Stimulated activated CD8-positive, alpha-beta memory T cell treated with anti-CD3 and anti-CD28 coated beads, Interleukin-2, amount 100 ng/mL, for 1 hour (primary cell): ENCODE measurements around the gene RAP1B.
"Not testable (repeated sequence)": the region's sequence is repeated elsewhere in the genome, so short reads cannot be mapped to it uniquely, and the experiment has no call there.

ENCODE experiments used
- DNase-seq, 2 donors: peaks; one replicate each; pipeline ENCODE4 v3.0.0-alpha.2; 2020; ENCODE audit warnings: low read depth in 2 of 2

RAP1B gene

DNA sequence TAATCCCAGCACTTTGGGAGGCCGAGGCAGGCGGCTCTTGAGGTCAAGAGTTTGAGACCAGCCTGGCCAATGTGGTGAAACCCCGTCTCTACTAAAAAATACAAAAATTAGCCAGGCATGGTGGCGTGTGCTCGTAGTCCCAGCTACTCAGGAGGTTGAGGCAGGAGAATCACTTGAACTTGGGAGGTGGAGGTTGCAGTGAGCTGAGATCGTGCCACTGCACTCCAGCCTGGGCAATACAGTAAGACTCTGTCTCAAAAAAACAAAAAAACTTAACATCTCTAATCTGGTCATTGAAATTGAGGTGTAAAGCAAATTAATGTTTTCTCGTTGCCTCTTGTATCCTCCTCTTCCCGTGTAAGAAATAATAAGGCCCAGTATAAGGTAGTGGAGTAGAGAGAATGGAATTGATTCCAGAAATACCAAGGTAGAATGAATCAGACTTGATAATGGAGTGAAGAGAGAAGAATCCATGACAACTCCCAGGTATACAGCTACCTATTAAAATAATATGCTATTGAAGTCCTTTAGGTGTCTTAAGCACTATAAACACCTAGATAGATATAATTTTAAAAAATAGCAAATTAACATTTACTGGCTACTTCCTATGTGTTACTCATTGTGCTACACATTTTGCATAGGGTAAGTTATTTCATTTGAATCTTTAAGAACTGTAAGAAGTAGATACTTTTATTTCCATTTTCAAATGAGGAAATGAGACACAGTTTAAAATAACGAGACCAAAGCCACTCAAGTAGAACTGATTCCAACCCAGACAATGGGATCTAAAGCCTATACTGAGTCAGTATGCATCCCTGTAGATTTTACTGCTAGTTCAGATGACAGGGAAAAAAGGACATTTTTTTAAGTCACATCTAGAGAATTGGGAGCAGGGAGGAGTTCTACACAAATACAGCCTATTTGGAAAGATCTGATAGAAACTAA lies 23.2 kb downstream of the RAP1B start:
- DNase-seq, result no peak

DNA sequence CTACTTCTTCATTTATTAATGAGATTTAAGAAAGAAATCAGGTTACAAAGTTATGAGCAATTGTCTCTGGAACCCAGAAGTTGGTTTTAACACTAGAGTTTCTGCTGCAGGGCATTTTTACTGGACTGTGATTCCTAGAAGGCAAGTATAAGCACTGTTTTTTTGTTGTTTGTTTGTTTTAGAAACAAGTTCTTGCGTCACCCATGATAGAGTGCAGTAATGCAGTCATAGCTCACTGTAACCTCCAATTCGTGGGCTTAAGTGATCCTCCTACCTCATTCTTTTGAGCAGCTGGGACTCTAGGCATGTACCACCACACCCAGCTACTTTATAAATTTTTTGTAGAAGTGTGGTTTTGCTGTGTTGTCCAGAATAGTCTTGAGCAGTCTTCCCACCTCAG lies 25.6 kb downstream of the RAP1B start:
- DNase-seq, result no peak

DNA sequence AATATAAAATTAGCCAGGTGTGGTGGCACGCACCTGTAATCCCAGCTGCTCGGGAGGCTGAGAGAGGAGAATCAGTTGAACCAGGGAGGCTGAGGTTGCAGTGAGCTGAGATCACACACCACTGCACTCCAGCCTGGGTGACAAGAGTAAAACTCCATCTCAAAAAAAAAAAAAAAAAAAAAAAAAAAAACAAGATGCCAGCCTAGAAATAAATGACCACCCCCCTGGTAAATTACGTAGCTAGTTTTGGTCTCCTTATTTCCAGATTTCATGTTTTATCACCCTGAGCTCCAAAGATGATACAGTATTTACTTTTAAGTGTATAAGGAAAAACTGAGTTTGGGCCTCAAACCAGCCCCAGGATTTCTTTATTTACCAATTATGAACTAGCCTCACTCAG lies 26.7 kb downstream of the RAP1B start:
- not testable (repeated sequence) for DNase-seq

DNA sequence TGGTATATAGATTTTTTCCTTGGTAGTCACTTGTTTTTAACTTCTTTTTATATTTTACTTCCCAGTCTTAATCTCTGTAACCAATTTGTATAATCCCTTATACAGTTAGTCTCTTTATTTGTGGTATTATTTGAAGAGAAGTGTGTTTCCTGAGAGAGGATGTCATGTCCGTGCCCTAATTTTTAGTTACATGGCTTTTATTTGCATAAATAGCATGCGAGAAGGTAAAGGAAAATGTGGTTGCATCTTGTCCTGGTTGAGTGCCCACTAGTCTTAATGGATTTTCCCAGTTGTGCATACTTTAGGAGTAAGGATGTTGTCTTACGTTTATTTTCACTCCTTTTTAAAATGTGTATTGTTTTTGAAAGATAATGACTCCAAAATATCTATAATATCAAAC lies 27.5 kb downstream of the RAP1B start:
- no peak for DNase-seq

DNA sequence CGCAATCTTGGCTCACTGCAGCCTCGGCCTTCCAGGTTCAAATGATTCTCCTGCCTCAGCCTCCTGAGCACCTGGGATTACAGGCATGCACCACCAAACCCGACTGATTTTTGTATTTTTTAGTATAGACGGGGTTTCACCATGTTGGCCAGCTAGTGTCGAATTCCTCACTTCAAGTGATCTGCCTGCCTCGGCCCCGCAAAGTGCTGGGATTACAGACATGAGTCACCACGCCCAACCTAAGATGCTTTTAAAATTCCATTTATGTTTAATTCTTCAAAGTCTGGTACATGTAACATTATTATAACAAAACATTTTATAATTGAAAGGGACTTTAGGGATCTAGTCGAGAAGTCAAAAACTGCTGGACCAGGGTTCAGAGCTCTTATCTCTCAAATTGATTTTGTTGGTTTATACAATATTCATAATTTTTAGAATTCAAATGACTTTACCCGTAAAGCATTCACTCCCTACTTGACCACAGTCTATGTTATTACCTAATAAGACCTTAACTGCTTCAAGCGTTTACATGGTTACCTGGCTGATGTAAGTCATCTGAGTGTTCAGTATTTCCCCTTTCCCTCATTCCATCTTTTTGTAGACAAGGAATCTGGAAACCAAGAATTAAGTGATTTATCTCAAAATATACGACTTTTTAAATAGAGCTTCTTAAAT lies 28.2 kb downstream of the RAP1B start:
- DNase-seq, result no peak

DNA sequence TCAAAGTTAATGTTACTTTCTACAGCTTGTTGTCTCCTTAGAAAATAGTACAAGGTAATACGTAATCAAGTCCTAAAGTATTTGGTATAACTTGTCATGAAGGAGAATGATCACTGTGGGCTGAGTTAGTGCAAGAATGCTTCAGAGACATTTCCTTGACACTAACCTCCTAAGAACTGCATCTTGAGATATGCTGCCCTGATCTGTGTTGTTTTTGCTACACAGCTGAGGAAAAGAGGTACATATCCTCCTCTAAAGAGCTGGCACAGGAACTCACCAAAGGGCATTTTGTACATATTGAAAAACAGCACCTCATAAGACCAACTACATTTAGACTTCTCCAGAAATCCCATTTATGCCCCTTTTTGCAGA lies 28.7 kb downstream of the RAP1B start:
- DNase-seq, result no peak

DNA sequence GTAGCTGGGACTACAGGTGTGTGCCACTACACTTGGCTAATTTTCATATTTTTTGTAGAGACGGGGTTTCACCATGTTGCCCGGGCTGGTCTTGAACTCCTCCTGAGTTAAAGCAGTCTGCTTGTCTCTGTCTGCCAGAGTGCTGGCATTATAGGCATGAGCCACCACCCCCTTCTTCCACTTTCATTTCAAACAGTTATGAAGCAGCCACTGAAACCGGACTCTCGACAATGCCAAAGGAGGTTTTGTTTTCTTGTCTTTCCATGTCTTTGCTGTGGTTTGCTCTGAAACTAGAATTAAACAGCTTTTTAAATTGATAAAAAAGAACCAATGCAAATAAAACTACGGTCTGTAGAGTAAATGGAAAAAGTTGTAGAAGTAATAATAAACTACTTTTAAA lies 30.4 kb downstream of the RAP1B start:
- no peak for DNase-seq

DNA sequence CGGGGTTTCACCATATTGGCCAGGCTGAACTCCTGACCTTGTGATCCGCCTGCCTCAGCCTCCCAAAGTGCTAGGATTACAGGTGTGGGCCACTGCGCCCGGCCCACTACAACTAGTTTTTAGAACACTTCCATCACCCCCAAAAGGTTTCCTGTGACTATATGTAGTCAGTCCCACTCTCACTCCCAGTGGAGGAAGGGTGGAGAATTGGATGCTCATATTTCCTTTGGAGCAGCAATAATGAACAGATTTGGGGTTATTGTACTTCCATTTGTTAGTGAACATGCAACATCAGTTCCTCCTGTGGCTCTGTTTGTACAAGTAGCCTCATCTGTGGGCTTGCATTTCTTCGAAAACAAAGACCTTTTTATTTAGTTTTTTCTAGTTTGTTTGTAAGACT lies 35.8 kb downstream of the RAP1B start:
- DNase-seq, result no peak

DNA sequence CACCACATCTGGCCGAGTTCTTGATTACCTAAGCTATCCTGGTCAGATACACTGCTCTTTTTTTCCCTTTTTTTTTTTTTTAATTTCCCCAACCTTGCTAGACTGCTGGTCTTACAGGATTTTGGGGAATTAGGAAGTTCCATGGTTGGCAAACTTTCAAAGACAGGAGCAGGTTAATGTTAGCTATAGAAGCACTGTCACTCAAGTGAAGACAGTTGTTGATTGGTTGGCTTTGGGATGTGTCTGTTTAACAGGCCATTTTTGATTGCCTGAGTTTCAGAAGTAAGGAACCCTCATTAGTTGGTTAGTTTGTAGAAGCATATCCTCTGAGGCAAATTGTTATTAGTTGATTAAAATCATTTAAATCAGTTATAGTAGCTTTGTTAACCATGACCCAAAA lies 36.8 kb downstream of the RAP1B start:
- no peak for DNase-seq

DNA sequence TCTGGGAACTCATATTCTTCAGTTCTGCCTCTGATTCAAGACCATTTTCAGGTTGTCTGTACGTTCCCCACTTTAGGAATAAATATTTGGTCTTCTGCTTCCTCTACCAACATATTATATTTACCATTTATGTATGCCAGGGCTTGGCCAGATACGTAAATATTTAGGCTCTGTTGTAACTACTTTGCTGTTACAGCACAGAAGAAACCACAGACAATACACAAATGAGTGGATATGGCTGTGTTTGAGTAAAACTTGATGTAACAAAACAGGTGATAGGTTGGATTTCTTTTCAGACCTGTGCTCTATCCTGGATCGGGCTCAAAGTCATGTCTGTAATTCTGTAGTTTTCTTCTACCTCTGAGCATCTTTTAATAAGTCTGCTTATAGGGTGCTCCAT lies 37.5 kb downstream of the RAP1B start:
- DNase-seq, result no peak

DNA sequence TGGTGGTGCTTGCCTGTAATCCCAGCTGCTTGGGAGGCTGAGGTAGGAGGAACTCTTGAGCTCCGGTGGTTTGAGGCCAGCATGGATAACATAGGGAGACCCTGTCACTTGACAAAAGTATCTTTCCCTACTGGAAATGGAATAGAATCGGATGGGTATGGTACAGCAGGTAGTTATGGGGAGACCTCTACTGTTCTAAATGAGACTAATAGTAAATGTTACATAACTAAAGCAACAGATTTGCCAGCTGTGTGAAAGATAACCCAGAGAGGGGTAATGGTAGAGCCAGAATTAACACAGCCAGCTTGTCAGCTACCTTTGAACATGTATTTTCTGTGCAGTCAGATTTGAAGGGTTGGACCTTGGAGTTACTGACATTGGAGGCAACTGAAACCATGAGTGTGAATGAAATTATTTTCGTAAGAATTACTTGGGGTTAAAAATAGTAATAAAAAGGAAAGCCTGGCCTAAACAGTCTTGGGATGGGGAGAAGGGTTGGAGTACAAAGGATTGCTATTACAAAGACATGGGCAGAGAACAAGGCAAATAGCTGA lies 54.4 kb downstream of the RAP1B start:
- no peak for DNase-seq

DNA sequence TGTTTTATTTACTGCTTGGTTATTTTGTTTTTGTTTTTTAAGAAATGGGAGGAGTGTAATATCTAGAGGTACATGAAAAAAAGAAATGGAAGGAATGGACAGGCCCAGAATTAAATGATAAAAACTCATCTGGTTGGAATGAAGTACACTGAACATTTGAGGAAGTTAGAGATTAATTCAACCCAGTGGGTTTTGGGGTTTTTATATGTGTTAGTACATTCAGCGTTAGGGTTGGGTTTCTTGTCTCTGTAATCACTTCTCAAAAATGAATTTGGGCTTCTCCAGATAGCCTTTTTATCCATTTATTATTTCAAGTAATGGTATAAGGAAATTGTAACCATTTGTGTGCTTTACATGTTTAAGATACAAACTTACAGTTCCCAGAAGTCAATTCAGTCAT lies 56.6 kb downstream of the RAP1B start:
- no peak for DNase-seq

DNA sequence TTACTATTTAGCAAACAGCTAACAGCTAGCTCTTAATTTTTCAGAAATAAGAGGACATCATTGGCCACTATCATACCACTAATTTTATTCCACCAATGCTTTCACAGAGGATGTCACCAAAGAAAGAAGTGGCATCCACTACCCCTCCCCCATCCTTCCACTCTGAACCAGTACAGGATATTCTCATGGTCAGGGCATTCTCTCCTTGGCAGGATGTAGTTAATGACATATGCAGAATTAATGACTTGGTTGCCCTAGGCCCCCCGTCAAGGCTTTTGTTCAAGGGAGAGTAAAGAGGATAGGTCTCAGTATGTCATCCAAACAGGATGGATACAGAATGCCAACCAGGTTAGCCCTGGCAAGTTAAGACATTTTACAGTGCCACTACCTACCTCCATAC lies 57.2 kb downstream of the RAP1B start:
- DNase-seq, result no peak

DNA sequence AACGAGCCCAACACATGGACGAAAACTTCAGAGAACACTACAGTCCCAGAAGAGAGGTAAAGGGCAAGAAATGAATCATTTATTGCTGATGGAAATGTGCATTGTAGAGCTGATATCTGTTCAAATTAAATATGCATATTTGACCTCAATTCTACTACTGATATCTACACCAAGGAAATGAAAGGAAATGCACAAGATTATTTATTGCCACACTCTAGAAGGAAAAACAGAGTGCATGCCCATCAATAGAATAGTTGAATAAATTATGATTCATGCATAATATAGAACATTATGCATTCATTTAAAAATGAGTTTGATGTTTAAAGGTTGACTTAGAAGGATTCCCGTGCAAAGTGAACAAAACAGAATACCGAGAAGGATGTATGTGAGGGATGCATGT lies 60.5 kb downstream of the RAP1B start:
- no peak for DNase-seq

DNA sequence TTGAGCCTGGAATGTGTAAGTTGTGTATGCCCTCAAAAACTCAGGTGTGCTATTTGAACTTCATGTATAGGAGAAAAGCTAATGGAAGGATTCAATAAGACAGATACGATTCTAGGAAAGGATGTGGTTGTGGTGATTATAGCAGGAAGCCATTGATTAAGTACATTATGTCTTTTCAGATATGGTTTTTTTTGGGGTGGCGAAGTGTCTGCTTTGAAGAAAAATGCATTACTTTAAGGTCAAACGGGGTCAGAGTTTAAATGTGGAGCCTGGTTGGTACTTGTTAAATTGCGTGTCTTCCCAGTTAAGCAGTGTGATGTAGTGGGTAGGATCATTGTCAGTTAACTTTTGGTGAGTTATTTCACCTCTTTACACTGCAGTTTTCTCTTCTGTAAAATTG lies 63.1 kb downstream of the RAP1B start:
- no peak for DNase-seq

DNA sequence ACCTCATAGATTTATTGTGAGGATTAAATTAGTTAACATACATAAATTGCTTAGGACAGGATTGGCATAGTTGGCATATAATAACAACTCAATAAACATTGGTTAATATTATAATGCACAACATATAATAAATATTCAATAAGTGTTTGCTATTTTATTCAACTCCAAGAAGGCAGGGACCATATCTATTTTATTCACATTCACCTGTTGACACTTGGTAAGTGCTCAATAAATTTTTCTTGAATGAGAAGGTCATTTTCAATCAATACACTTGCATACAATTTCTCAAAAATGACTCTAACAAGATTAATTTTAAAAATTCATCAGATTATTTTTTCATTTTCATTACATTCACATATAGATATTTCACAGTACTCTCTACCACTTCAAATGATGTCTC lies 63.7 kb downstream of the RAP1B start:
- DNase-seq, result no peak

DNA sequence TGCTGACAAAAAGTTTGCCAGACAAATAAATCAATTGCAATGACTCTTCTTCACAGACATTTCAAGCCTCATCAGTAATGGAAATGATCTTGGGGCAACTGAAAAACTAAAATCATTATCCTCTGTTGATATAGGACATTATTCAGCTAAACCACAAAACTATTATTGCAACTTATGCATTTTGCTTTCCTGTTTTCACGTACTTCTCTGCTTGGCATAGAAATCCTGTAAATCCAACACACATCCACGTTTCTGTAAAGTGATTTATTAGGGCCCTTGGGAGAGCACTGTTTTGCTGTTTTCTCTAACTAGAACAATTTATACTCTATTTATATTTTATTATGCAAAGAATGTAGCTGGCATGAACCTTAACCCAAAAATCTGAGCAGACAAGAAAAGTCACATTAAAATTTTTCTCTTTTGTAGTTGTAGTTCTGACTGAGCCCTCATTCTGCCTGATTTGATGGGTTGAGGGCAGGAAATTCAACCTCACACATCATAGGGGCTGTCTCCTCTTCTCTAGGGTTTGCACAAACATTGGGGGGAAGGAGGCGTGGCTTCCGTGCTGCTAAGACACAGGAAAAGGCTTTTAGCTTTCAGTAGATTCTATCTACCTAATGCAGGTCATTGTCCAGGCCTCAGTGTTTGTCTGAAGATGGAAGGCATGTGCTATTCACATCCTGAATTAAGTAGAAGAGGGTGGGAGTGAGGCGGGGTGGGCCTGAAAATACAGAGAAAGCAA lies 64.6 kb downstream of the RAP1B start:
- DNase-seq, result peak; percentile 41 to 46

DNA sequence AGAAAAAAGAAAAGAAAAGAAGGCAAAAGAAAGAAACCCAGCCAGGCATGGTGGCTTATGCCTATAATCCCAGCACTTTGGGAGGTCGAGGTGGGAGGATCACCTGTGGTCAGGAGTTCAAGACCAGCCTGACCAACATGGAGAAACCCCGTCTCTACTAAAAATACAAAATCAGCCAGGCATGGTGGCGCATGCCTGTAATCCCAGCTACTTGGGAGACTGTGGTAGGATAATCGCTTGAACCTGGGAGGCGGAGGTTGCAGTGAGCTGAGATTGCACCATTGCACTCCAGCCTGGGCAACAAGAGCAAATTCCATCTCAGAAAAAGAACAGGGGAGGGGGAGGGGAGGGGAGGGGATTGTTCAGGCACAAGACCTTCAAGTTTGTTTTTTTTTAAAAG lies 66.2 kb downstream of the RAP1B start:
- DNase-seq, result not testable (repeated sequence)

DNA sequence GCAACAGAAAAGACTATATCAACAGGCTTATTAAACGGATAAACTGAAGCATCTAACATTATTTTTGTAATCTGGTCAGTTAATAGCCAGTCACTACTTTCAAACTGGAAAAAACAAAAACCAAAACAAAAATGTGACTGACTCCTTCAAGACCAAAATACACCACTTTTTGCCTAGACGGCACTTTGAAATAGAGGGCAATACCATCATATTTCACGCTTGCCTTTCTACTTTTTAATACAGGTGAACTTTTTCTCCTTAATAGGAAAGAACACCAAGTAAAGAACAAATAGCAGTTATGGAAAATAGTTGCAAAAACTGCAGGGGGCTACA lies 75.5 kb downstream of the RAP1B start:
- DNase-seq, result no peak

DNA sequence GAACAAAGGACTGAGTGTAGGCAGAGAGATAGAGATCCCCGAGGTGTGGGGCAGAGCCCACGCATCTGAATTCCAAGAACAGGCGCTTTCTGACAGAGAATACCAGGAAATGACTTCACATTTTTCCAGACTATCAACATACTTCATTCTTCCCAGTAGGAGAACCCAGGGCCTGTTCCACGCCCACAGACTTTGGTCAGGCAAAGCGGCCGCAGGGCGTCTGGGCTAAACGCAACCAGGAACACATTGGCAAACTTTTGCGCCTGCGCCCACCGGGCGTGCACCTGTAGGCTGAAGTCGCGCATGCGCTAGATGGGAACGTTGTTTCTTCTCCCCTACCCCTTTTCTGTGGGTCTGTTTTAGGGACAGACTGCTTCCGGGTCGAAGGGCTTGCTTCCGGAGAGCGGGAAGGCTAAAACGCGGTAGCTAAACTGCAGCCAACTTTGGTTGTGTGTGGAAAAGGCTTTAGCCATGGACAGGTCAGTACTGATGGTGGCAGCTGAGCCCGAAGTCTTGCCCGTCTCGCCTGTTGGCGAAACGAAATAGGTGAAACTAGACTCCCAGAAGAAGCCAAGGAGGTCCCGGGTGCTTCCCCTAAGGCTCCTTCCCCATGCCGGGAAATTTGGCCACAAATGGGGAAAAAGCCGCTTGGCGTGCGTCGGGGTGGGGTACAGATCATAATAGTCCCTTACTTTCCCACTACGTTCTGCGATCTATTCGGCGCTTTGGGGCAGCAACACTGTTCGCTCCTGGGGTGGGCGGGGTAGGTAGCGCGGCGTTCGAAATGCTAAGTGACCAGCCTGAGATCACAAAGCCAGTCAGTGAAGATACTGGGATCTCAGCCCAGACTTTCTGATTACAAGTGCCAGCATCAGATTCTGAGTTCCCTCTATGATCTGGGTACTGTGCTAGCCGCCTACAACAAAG lies 76.2 kb downstream of the RAP1B start, which contains the start of gene NUP107:
NUP107 (plus strand) TSS at position 384 of the 927 bp plus-strand sequence; CDS start at position 472, 88 bp downstream.
- peak; percentile 91 to 97 for DNase-seq

DNA sequence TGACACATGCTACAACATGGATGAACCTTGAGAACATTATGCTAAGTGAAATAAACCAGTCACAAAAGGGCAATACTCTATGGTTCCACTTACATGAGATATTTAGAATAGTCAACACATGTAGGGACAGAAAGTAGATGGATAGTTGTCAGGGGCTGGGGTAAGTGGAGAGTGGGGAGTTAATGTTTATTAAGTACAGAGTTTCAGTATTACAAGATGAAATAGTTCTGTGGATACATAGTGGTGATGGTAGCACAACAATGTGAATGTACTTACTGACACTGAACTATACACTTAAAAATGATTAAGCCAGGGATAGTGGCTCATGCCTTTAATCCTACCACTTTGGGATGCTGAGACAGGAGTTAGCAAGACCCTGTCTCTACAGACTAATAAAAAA lies 84.8 kb downstream of the RAP1B start:
- DNase-seq, result no peak
